HCT116 (cell line): ENCODE data around the gene CDX1. TPM values are rescaled to one million over a fixed set of nuclear protein-coding genes. Genes with fewer than 3 reads are reported as not detected.

Experiments
- ATAC-seq: fragments of 200-7000 bp; cut with Tn5 transposase; 2 replicates; pipeline ENCODE4 v1.9.1; 2020; ENCODE audit warnings: mild to moderate bottlenecking, moderate library complexity
- BruUV-seq: library from RNA; stranded (reverse); fragments of 400-500 nt; replicated peaks from 2 replicates; lab custom pipeline; 2021; lab: Mats Ljungman, UMichigan
- CTCF ChIA-PET: fragments of 300-600 bp; sonication (Branson Sonifier 250); formaldehyde crosslinking; loops from one replicate; lab custom pipeline; 2021; ENCODE audit warnings: antibody characterized with exemption; lab: Charles Lee
- POLR2A ChIA-PET: fragments of 300-600, 350-600 bp; sonication (Branson Sonifier 250); formaldehyde crosslinking; loops from one replicate; lab custom pipeline; 2021; ENCODE audit warnings: antibody characterized with exemption; lab: Charles Lee
- RAD21 ChIA-PET, 2 experiments: fragments of 300-600 bp; sonication (Branson Sonifier 250); formaldehyde crosslinking; loops; one replicate each; lab custom pipeline; 2023; ENCODE audit warnings: low total read pairs in 2 of 2; ENCODE audit not compliant: uncharacterized antibody in 2 of 2, unreplicated experiment in 2 of 2, low non-redundant PET in 1 of 2; lab: Charles Lee
- DNase-seq: peaks from one replicate; pipeline ENCODE4 v3.0.0-alpha.2; 2010; ENCODE audit warnings: low read depth, low spot score
- H2AFZ ChIP-seq: fragments of 200-600 bp; shearing (Covaris generic), sonication (generic); 2 replicates; pipeline ENCODE4 v1.6.1; 2017; ENCODE audit warnings: low read depth, mixed run types, mixed read lengths, antibody characterized with exemption, low read length; ENCODE audit not compliant: poor library complexity, severe bottlenecking
- H3K27ac ChIP-seq: 2 replicates; pipeline ENCODE4 v1.5.1; 2012; ENCODE audit warnings: low read depth, low read length
- H3K27me3 ChIP-seq: fragments of 200-600 bp; sonication (generic); 2 replicates; pipeline ENCODE4 v1.6.1; 2016; ENCODE audit warnings: mixed run types, low read length, mixed read lengths; ENCODE audit not compliant: insufficient read depth
- H3K36me3 ChIP-seq, 2 experiments: fragments of 200-500 bp in 1 of 2; fragments of 200-600 bp in 1 of 2; sonication (Bioruptor generic) in 1 of 2; sonication (generic) in 1 of 2; 2 replicates each; pipeline versions ENCODE4 v1.5.1 to v1.6.1; 2014 to 2016; ENCODE audit warnings: low read length in 2 of 2, inconsistent platforms in 1 of 2, mixed read lengths in 1 of 2, mixed run types in 1 of 2; ENCODE audit not compliant: insufficient read depth in 2 of 2, control insufficient read depth in 1 of 2
- H3K4me1 ChIP-seq, 2 experiments: fragments of 200-600 bp in 1 of 2; sonication (generic) in 1 of 2; 2 replicates each; pipeline versions ENCODE4 v1.5.1 to v1.6.1; 2012 to 2017; ENCODE audit warnings: low read length in 2 of 2, inconsistent platforms in 1 of 2, mild to moderate bottlenecking in 1 of 2, mixed read lengths in 1 of 2, mixed run types in 1 of 2, moderate library complexity in 1 of 2; ENCODE audit not compliant: insufficient read depth in 2 of 2, control insufficient read depth in 1 of 2
- H3K4me2 ChIP-seq: fragments of 200-600 bp; sonication (generic); 2 replicates; pipeline ENCODE4 v1.6.1; 2017; ENCODE audit warnings: mixed run types, low read length, mixed read lengths
- H3K4me3 ChIP-seq, 2 experiments: fragments of 200-600 bp in 1 of 2; sonication (generic) in 1 of 2; replicated peaks in 1 of 2; 2 replicates each; pipeline ENCODE4 v1.5.1; 2011 to 2016; ENCODE audit warnings: low read length in 2 of 2, control low read depth in 1 of 2, low read depth in 1 of 2, mild to moderate bottlenecking in 1 of 2, mixed read lengths in 1 of 2, mixed run types in 1 of 2
- H3K79me2 ChIP-seq: fragments of 200-600 bp; sonication (generic); 2 replicates; pipeline ENCODE4 v1.6.1; 2017; ENCODE audit warnings: mild to moderate bottlenecking, mixed run types, low read length, moderate library complexity, mixed read lengths; ENCODE audit not compliant: insufficient read depth
- H3K9ac ChIP-seq: fragments of 200-600 bp; sonication (generic); 2 replicates; pipeline ENCODE4 v1.6.1; 2016; ENCODE audit warnings: low read length, mixed read lengths
- H3K9me2 ChIP-seq: fragments of 200-600 bp; sonication (generic), shearing (Covaris generic); 2 replicates; pipeline ENCODE4 v1.6.1; 2017; ENCODE audit warnings: mixed run types, mild to moderate bottlenecking, moderate library complexity; ENCODE audit not compliant: insufficient read depth
- H3K9me3 ChIP-seq, 2 experiments: fragments of 200-500 bp in 1 of 2; fragments of 200-600 bp in 1 of 2; sonication (Bioruptor generic) in 1 of 2; sonication (generic) in 1 of 2; 2 replicates each; pipeline ENCODE4 v1.6.1; 2014 to 2017; ENCODE audit warnings: low read length in 2 of 2, mixed read lengths in 2 of 2, inconsistent platforms in 1 of 2, low read depth in 1 of 2, mild to moderate bottlenecking in 1 of 2, mixed run types in 1 of 2, moderate library complexity in 1 of 2; ENCODE audit not compliant: control insufficient read depth in 1 of 2, insufficient read depth in 1 of 2
- H4K20me1 ChIP-seq: fragments of 200-600 bp; sonication (generic), shearing (Covaris generic); 2 replicates; pipeline ENCODE4 v1.6.1; 2017; ENCODE audit warnings: mixed run types, mild to moderate bottlenecking, moderate library complexity; ENCODE audit not compliant: insufficient read depth
- CBX3 ChIP-seq: IDR thresholded peaks from 2 replicates; pipeline ENCODE4 v1.6.1; 2012; ENCODE audit warnings: low read depth
- EGR1 ChIP-seq: IDR thresholded peaks from 2 replicates; pipeline ENCODE4 v1.6.1; 2012; ENCODE audit warnings: low read depth
- FOSL1 ChIP-seq: IDR thresholded peaks from 2 replicates; pipeline ENCODE4 v1.6.1; 2012; ENCODE audit warnings: low read depth
- POLR2A ChIP-seq: IDR thresholded peaks from 2 replicates; pipeline ENCODE4 v1.7.0; 2011; ENCODE audit warnings: borderline replicate concordance; ENCODE audit not compliant: insufficient read depth, insufficient read length; ENCODE audit errors: extremely low read depth
- RAD21 ChIP-seq: IDR thresholded peaks from 2 replicates; pipeline ENCODE4 v1.6.1; 2012; ENCODE audit warnings: low read depth, mild to moderate bottlenecking
- SP1 ChIP-seq: IDR thresholded peaks from 2 replicates; pipeline ENCODE4 v1.6.1; 2012; ENCODE audit warnings: low read depth
- SRF ChIP-seq: IDR thresholded peaks from 2 replicates; pipeline ENCODE4 v1.6.1; 2012; ENCODE audit warnings: low read depth
- TCF7L2 ChIP-seq: IDR thresholded peaks from 2 replicates; pipeline ENCODE4 v1.7.0; 2011; ENCODE audit warnings: borderline replicate concordance, inconsistent platforms; ENCODE audit not compliant: insufficient read depth, insufficient read length; ENCODE audit errors: extremely low read depth
- YY1 ChIP-seq: IDR thresholded peaks from 2 replicates; pipeline ENCODE4 v1.6.1; 2011; ENCODE audit warnings: low read length, low read depth, moderate library complexity, mild to moderate bottlenecking; ENCODE audit not compliant: insufficient replicate concordance; ENCODE audit errors: extremely low read depth
- ZNF274 ChIP-seq: fragments of 200-500 bp; sonication (Bioruptor generic); IDR thresholded peaks from 2 replicates; pipeline ENCODE4 v1.6.1; 2014; ENCODE audit warnings: mild to moderate bottlenecking, low read depth, low read length, inconsistent platforms
- intact Hi-C: fragments of 100-400 bp; cut with micrococcal nuclease; formaldehyde crosslinking; loops from 2 replicates; pipeline ENCODE4 v1.10.0; 2022
- total RNA-seq: library from RNA; stranded (reverse); gene quantifications from one replicate; pipeline ENCODE4 v1.2.1, GENCODE V29; 2021; ENCODE audit not compliant: unreplicated experiment
- TF ChIP-seq, protein P1 (sequence below): IDR thresholded peaks from 2 replicates; pipeline ENCODE4 v1.6.1; 2012
- TF ChIP-seq, protein P2 (sequence below), 3 experiments: fragments of 200-600 bp in 1 of 3; sonication (generic) in 1 of 3; IDR thresholded peaks in 2 of 3; conservative IDR thresholded peaks in 1 of 3; 2 replicates each; pipeline ENCODE4 v1.5.1; 2012 to 2017; ENCODE audit warnings: low read depth in 2 of 3, low read length in 2 of 3, antibody characterized with exemption in 1 of 3, borderline replicate concordance in 1 of 3, control low read depth in 1 of 3, mild to moderate bottlenecking in 1 of 3, mixed read lengths in 1 of 3, mixed run types in 1 of 3, moderate library complexity in 1 of 3; ENCODE audit not compliant: insufficient read depth in 1 of 3
- TF ChIP-seq, protein P3 (sequence below): IDR thresholded peaks from 2 replicates; pipeline ENCODE4 v1.6.1; 2012

The CDX1 gene
- total RNA-seq, 1 experiment from 2014 or later, result not detected

DNA sequence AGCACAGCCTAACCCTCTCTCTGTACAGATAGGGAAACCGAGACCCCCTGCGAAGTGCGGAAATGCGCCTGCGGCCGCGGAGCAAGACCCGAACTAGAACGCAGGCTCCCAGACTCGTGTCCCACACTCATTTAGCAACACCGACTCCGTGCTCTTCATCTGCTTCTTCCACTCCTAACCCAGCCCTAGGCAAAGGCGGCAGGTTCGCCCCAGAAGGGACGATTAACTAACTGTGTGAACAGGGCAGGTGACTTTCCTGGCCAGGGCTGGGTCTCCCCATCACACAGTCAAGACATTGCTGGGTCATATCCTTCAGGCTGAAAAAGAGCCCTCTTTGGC is 903 bp downstream of the CDX1 start:
- Histone ChIP-seq H2AFZ (no peak overlapping the region), H3K9me3 (no peaks in the 10 kb centered on the region), H3K4me1 (peaks cover 0 to 5% of the 10 kb centered on the region in 2 experiments; a peak in 1 of 4 replicates), H3K9me2 (no peaks in the 10 kb centered on the region), H3K4me2 (no peak overlapping the region), H3K4me3 (no peak overlapping the region), H3K9ac (no peak overlapping the region), H3K36me3 (no peaks in the 10 kb centered on the region), H3K79me2 (no peaks in the 10 kb centered on the region), H3K27me3 (peaks cover 9% of the 10 kb centered on the region), H4K20me1 (no peaks in the 10 kb centered on the region), H3K27ac (no peak overlapping the region)
- DNase-seq, result no peak
- ChIA-PET RAD21 (no interaction called here), POLR2A (no interaction called here), CTCF (no interaction called here)
- TF ChIP-seq SRF (no peak), POLR2A (no peak), ZNF274 (no peak), SP1 (no peak), RAD21 (no peak), EGR1 (no peak), TCF7L2 (no peak), FOSL1 (no peak), CBX3 (no peak), YY1 (no peak)
- TF ChIP-seq, protein P1, sequence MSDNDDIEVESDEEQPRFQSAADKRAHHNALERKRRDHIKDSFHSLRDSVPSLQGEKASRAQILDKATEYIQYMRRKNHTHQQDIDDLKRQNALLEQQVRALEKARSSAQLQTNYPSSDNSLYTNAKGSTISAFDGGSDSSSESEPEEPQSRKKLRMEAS, result no peak
- TF ChIP-seq, protein P2, sequence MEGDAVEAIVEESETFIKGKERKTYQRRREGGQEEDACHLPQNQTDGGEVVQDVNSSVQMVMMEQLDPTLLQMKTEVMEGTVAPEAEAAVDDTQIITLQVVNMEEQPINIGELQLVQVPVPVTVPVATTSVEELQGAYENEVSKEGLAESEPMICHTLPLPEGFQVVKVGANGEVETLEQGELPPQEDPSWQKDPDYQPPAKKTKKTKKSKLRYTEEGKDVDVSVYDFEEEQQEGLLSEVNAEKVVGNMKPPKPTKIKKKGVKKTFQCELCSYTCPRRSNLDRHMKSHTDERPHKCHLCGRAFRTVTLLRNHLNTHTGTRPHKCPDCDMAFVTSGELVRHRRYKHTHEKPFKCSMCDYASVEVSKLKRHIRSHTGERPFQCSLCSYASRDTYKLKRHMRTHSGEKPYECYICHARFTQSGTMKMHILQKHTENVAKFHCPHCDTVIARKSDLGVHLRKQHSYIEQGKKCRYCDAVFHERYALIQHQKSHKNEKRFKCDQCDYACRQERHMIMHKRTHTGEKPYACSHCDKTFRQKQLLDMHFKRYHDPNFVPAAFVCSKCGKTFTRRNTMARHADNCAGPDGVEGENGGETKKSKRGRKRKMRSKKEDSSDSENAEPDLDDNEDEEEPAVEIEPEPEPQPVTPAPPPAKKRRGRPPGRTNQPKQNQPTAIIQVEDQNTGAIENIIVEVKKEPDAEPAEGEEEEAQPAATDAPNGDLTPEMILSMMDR (IDR thresholded peaks at IDR 0.05 in 2 of 3, conservative IDR thresholded peaks at IDR 0.05 in 1 of 3; ENCODE audit: borderline replicate concordance in 1 of 3, insufficient read depth in 1 of 3, low read depth in 2 of 3, low read length in 2 of 3), result no peak
- TF ChIP-seq, protein P3, sequence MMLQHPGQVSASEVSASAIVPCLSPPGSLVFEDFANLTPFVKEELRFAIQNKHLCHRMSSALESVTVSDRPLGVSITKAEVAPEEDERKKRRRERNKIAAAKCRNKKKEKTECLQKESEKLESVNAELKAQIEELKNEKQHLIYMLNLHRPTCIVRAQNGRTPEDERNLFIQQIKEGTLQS, result no peak
- no TSS peak for BruUV-seq
- intact Hi-C loops, result no loop called here
- no peak for ATAC-seq
